SU-DHL-6 (cell line): ENCODE results near the gene TMEM132A.

Source experiments
- H2AFZ ChIP-seq: fragments of 200-600 bp; sonication (generic); 2 replicates; pipeline ENCODE4 v1.6.1; 2014; ENCODE audit warnings: low read depth, mild to moderate bottlenecking, moderate library complexity, mixed read lengths, antibody characterized with exemption, low read length; ENCODE audit not compliant: severe bottlenecking
- H3F3A ChIP-seq: fragments of 200-600 bp; shearing (Covaris generic); 2 replicates; pipeline ENCODE4 v1.6.0; 2016; ENCODE audit warnings: antibody characterized with exemption, mild to moderate bottlenecking; ENCODE audit not compliant: insufficient read depth
- H3K27ac ChIP-seq: fragments of 200-600 bp; sonication (generic); 2 replicates; pipeline ENCODE4 v1.5.1; 2016; ENCODE audit warnings: low read depth, mild to moderate bottlenecking, low read length, moderate library complexity, mixed read lengths
- H3K27me3 ChIP-seq: fragments of 200-600 bp; sonication (generic), shearing (Covaris generic); 2 replicates; pipeline ENCODE4 v1.6.0; 2014; ENCODE audit warnings: mild to moderate bottlenecking, low read length
- H3K36me3 ChIP-seq: fragments of 200-600 bp; sonication (generic); 2 replicates; pipeline ENCODE4 v1.6.1; 2014; ENCODE audit warnings: mild to moderate bottlenecking, low read length, mixed read lengths
- H3K4me2 ChIP-seq: fragments of 300-600, 200-600 bp; shearing (Covaris generic), sonication (generic); 2 replicates; pipeline ENCODE4 v1.6.0; 2014; ENCODE audit warnings: low read length, low read depth, mild to moderate bottlenecking; ENCODE audit not compliant: poor library complexity, severe bottlenecking
- H3K4me3 ChIP-seq: fragments of 200-600 bp; sonication (generic); 2 replicates; pipeline ENCODE4 v1.5.1; 2014; ENCODE audit warnings: antibody characterized with exemption, low read length, mild to moderate bottlenecking, mixed read lengths; ENCODE audit not compliant: insufficient read depth, poor library complexity, severe bottlenecking
- H3K79me2 ChIP-seq: fragments of 200-600 bp; sonication (generic); 2 replicates; pipeline ENCODE4 v1.6.1; 2014; ENCODE audit warnings: mild to moderate bottlenecking, low read length, moderate library complexity; ENCODE audit not compliant: insufficient read depth
- H3K9ac ChIP-seq: fragments of 200-600 bp; sonication (generic); 2 replicates; pipeline ENCODE4 v1.7.0; 2014; ENCODE audit warnings: mild to moderate bottlenecking, low read length
- H3K9me2 ChIP-seq: fragments of 200-600 bp; sonication (generic); replicated peaks from 2 replicates; pipeline ENCODE4 v1.6.1; 2014; ENCODE audit warnings: low read length; ENCODE audit not compliant: insufficient read depth
- H3K9me3 ChIP-seq: fragments of 200-600 bp; sonication (generic); 2 replicates; pipeline ENCODE4 v1.6.1; 2014; ENCODE audit warnings: low read length, mixed read lengths; ENCODE audit not compliant: insufficient read depth
- H4K20me1 ChIP-seq: fragments of 200-600 bp; sonication (generic); 2 replicates; pipeline ENCODE4 v1.6.1; 2014; ENCODE audit warnings: low read depth, mild to moderate bottlenecking, antibody characterized with exemption, low read length, moderate library complexity, mixed read lengths
- EZH2phosphoT487 ChIP-seq: fragments of 200-600 bp; sonication (generic), shearing (Covaris generic); conservative IDR thresholded peaks from 2 replicates; pipeline ENCODE4 v1.6.1; 2018; ENCODE audit warnings: mild to moderate bottlenecking, antibody characterized with exemption, low read length, moderate library complexity, mixed read lengths
- TF ChIP-seq, protein P1 (sequence below): fragments of 200-600 bp; sonication (generic); IDR thresholded peaks from one replicate; pipeline ENCODE4 v1.5.1; 2017; ENCODE audit warnings: antibody characterized with exemption, mild to moderate bottlenecking, low read length, moderate library complexity; ENCODE audit not compliant: insufficient read depth, poor library complexity, severe bottlenecking

TMEM132A gene

GRCh38 chr11:60910281-60910687 is 14.0 kb upstream of the TMEM132A start:
- Histone ChIP-seq H3K9ac (no peak overlapping the region), H3K79me2 (peaks cover 10% of the 10 kb centered on the region), H4K20me1 (0 out of 2 replicates have a peak, but pooled peaks cover under 1% of the 10 kb centered on the region), H3K4me3 (no peak overlapping the region), H3K4me2 (no peak overlapping the region), H3K27ac (no peak overlapping the region), H2AFZ (no peak overlapping the region), H3K36me3 (no peaks in the 10 kb centered on the region), H3F3A (peaks cover 5% of the 10 kb centered on the region; the same call in 1 of the 2 replicates), H3K9me3 (no peaks in the 10 kb centered on the region), H3K9me2 (no peaks in the 10 kb centered on the region), H3K27me3 (no peaks in the 10 kb centered on the region)
- no peak for TF ChIP-seq EZH2phosphoT487
- TF ChIP-seq, protein P1, sequence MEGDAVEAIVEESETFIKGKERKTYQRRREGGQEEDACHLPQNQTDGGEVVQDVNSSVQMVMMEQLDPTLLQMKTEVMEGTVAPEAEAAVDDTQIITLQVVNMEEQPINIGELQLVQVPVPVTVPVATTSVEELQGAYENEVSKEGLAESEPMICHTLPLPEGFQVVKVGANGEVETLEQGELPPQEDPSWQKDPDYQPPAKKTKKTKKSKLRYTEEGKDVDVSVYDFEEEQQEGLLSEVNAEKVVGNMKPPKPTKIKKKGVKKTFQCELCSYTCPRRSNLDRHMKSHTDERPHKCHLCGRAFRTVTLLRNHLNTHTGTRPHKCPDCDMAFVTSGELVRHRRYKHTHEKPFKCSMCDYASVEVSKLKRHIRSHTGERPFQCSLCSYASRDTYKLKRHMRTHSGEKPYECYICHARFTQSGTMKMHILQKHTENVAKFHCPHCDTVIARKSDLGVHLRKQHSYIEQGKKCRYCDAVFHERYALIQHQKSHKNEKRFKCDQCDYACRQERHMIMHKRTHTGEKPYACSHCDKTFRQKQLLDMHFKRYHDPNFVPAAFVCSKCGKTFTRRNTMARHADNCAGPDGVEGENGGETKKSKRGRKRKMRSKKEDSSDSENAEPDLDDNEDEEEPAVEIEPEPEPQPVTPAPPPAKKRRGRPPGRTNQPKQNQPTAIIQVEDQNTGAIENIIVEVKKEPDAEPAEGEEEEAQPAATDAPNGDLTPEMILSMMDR = no peak

- no peaks in the 10 kb centered on the region for H4K20me1 ChIP-seq
- no peak overlapping the region for H2AFZ ChIP-seq
- no peak overlapping the region for H3K4me2 ChIP-seq
- no peak overlapping the region for H3K27ac ChIP-seq
- no peak overlapping the region for H3K9ac ChIP-seq
- H3F3A ChIP-seq = peaks cover 8% of the 10 kb centered on the region
- TF ChIP-seq, protein P1 = no peak
- TF ChIP-seq EZH2phosphoT487 = no peak
- no peaks in the 10 kb centered on the region for H3K36me3 ChIP-seq
- H3K4me3 ChIP-seq = no peak overlapping the region
- peaks cover 7% of the 10 kb centered on the region for H3K79me2 ChIP-seq
- no peaks in the 10 kb centered on the region for H3K9me3 ChIP-seq
- H3K9me2 ChIP-seq = no peaks in the 10 kb centered on the region
- H3K27me3 ChIP-seq = no peaks in the 10 kb centered on the region
Measured at GRCh38 chr11:60910711-60911380, 13.4 kb upstream of the TMEM132A start.

- H3F3A ChIP-seq = peaks cover 10% of the 10 kb centered on the region
- no peaks in the 10 kb centered on the region for H3K36me3 ChIP-seq
- H4K20me1 ChIP-seq = no peaks in the 10 kb centered on the region
- H3K4me3 ChIP-seq = no peak overlapping the region
- TF ChIP-seq EZH2phosphoT487 = no peak
- TF ChIP-seq, protein P1 = no peak
- no peak overlapping the region for H3K27ac ChIP-seq
- H3K9ac ChIP-seq = no peak overlapping the region
- peaks cover 18% of the 10 kb centered on the region for H3K79me2 ChIP-seq
- H3K9me2 ChIP-seq = no peaks in the 10 kb centered on the region
- no peaks in the 10 kb centered on the region for H3K27me3 ChIP-seq
- H3K9me3 ChIP-seq = no peaks in the 10 kb centered on the region
- H3K4me2 ChIP-seq = no peak overlapping the region
- no peak overlapping the region for H2AFZ ChIP-seq
Measured at GRCh38 chr11:60912223-60912850, 11.9 kb upstream of the TMEM132A start.
